HEK293 (cell line): Measurements from ENCODE around the gene TARBP1.

Experiments
- CTCF ChIA-PET: fragments of 350-600 bp; formaldehyde crosslinking; extraction: SDS; loops from one replicate; lab custom pipeline; 2021; ENCODE audit warnings: antibody characterized with exemption; lab: Yijun Ruan, JAX
- POLR2A ChIA-PET: fragments of 300-600 bp; formaldehyde crosslinking; extraction: SDS; loops from one replicate; lab custom pipeline; 2020; ENCODE audit warnings: antibody characterized with exemption, inconsistent platforms; lab: Yijun Ruan, JAX
- H3K27ac ChIP-seq: fragments of 200-500 bp; sonication (Bioruptor generic); 2 replicates; pipeline ENCODE4 v1.5.1; 2014; ENCODE audit warnings: low read depth, low read length, control low read depth, inconsistent platforms; ENCODE audit errors: extremely low read depth
- H3K36me3 ChIP-seq, 2 experiments: fragments of 200-500 bp in 1 of 2; sonication (Bioruptor generic) in 1 of 2; 1 replicate in 1 of 2; 2 replicates in 1 of 2; pipeline ENCODE4 v1.5.1; 2014 to 2017; ENCODE audit warnings: inconsistent platforms in 2 of 2, low read length in 2 of 2; ENCODE audit not compliant: control insufficient read depth in 2 of 2, insufficient read depth in 1 of 2
- H3K4me1 ChIP-seq: fragments of 200-500 bp; sonication (Bioruptor generic); 2 replicates; pipeline ENCODE4 v1.5.1; 2014; ENCODE audit warnings: mild to moderate bottlenecking, low read length, inconsistent platforms; ENCODE audit not compliant: control insufficient read depth, insufficient read depth
- H3K4me3 ChIP-seq: 2 replicates; pipeline ENCODE4 v1.5.1; 2011; ENCODE audit warnings: low read depth, mild to moderate bottlenecking, control low read depth, low read length, moderate library complexity
- H3K9me3 ChIP-seq: fragments of 200-500 bp; sonication (Bioruptor generic); 2 replicates; pipeline ENCODE4 v1.5.1; 2014; ENCODE audit warnings: low read depth, low read length, inconsistent platforms; ENCODE audit not compliant: control insufficient read depth, insufficient read depth
- AEBP2 ChIP-seq: fragments of 450-650 bp; formaldehyde crosslinking; IDR thresholded peaks from 2 replicates; pipeline ENCODE4 v1.5.1; 2016; ENCODE audit warnings: missing biosample characterization, missing genetic modification characterization, borderline replicate concordance
- EGR2 ChIP-seq: fragments of 450-650 bp; formaldehyde crosslinking; IDR thresholded peaks from 2 replicates; pipeline ENCODE4 v1.5.1; 2016; ENCODE audit warnings: low read depth, missing biosample characterization, missing genetic modification characterization
- FEZF1 ChIP-seq: fragments of 450-650 bp; formaldehyde crosslinking; IDR thresholded peaks from 2 replicates; pipeline ENCODE4 v1.5.1; 2016; ENCODE audit warnings: missing biosample characterization, missing genetic modification characterization
- KLF7 ChIP-seq: fragments of 450-650 bp; formaldehyde crosslinking; IDR thresholded peaks from 2 replicates; pipeline ENCODE4 v1.5.1; 2016; ENCODE audit warnings: missing biosample characterization, missing genetic modification characterization, borderline replicate concordance
- OSR2 ChIP-seq: fragments of 450-650 bp; formaldehyde crosslinking; IDR thresholded peaks from 2 replicates; pipeline ENCODE4 v1.5.1; 2016; ENCODE audit warnings: missing biosample characterization, missing genetic modification characterization
- PATZ1 ChIP-seq: fragments of 450-650 bp; formaldehyde crosslinking; IDR thresholded peaks from 2 replicates; pipeline ENCODE4 v1.5.1; 2016; ENCODE audit warnings: missing biosample characterization, missing genetic modification characterization
- PRDM6 ChIP-seq: fragments of 450-650 bp; formaldehyde crosslinking; IDR thresholded peaks from 2 replicates; pipeline ENCODE4 v1.5.1; 2017; ENCODE audit warnings: missing biosample characterization, missing genetic modification characterization
- SCRT1 ChIP-seq: fragments of 450-650 bp; formaldehyde crosslinking; IDR thresholded peaks from 2 replicates; pipeline ENCODE4 v1.5.1; 2016; ENCODE audit warnings: missing biosample characterization, missing genetic modification characterization, borderline replicate concordance
- YY2 ChIP-seq: fragments of 450-650 bp; formaldehyde crosslinking; IDR thresholded peaks from 2 replicates; pipeline ENCODE4 v1.5.1; 2016; ENCODE audit warnings: missing biosample characterization, missing genetic modification characterization
- ZBTB11 ChIP-seq: fragments of 450-650 bp; formaldehyde crosslinking; conservative IDR thresholded peaks from 2 replicates; pipeline ENCODE4 v1.5.1; 2016; ENCODE audit warnings: low read depth, missing biosample characterization, missing genetic modification characterization
- ZBTB48 ChIP-seq: fragments of 450-650 bp; formaldehyde crosslinking; IDR thresholded peaks from 2 replicates; pipeline ENCODE4 v1.5.1; 2016; ENCODE audit warnings: missing biosample characterization, missing genetic modification characterization
- ZNF114 ChIP-seq: fragments of 450-650 bp; formaldehyde crosslinking; IDR thresholded peaks from 2 replicates; pipeline ENCODE4 v1.5.0; 2017; ENCODE audit warnings: missing biosample characterization, missing genetic modification characterization
- ZNF140 ChIP-seq: fragments of 450-650 bp; formaldehyde crosslinking; IDR thresholded peaks from 2 replicates; pipeline ENCODE4 v1.5.1; 2016; ENCODE audit warnings: missing biosample characterization, missing genetic modification characterization
- ZNF16 ChIP-seq: fragments of 450-650 bp; formaldehyde crosslinking; IDR thresholded peaks from 2 replicates; pipeline ENCODE4 v1.5.1; 2016; ENCODE audit warnings: low read depth, missing biosample characterization, missing genetic modification characterization
- ZNF169 ChIP-seq: fragments of 450-650 bp; formaldehyde crosslinking; IDR thresholded peaks from 2 replicates; pipeline ENCODE4 v1.5.1; 2016; ENCODE audit warnings: missing biosample characterization, missing genetic modification characterization
- ZNF248 ChIP-seq: fragments of 450-650 bp; formaldehyde crosslinking; IDR thresholded peaks from 2 replicates; pipeline ENCODE4 v1.5.1; 2017; ENCODE audit warnings: missing biosample characterization, missing genetic modification characterization
- ZNF280C ChIP-seq: fragments of 450-650 bp; formaldehyde crosslinking; IDR thresholded peaks from 2 replicates; pipeline ENCODE4 v1.5.1; 2016; ENCODE audit warnings: missing biosample characterization, missing genetic modification characterization
- ZNF473 ChIP-seq: fragments of 450-650 bp; formaldehyde crosslinking; IDR thresholded peaks from 2 replicates; pipeline ENCODE4 v1.5.1; 2017; ENCODE audit warnings: missing biosample characterization, missing genetic modification characterization
- ZNF596 ChIP-seq: fragments of 450-650 bp; IDR thresholded peaks from 2 replicates; pipeline ENCODE4 v1.5.0; 2018; ENCODE audit warnings: missing biosample characterization, mild to moderate bottlenecking, missing genetic modification characterization, moderate library complexity
- ZNF701 ChIP-seq: fragments of 450-650 bp; formaldehyde crosslinking; IDR thresholded peaks from 2 replicates; pipeline ENCODE4 v1.5.1; 2016; ENCODE audit warnings: missing biosample characterization, missing genetic modification characterization
- ZNF707 ChIP-seq: fragments of 450-650 bp; formaldehyde crosslinking; IDR thresholded peaks from 2 replicates; pipeline ENCODE4 v1.5.1; 2016; ENCODE audit warnings: missing biosample characterization, missing genetic modification characterization

The TARBP1 gene

GRCh38 chr1:234395297-234395696 lies 83.7 kb downstream of the TARBP1 start:
- Histone ChIP-seq H3K4me1 (no peaks in the 10 kb centered on the region), H3K27ac (no peak overlapping the region), H3K9me3 (no peaks in the 10 kb centered on the region), H3K4me3 (no peak overlapping the region), H3K36me3 (peaks cover 24 to 30% of the 10 kb centered on the region in 2 experiments)
- POLR2A ChIA-PET: no interaction called here
- no peak for TF ChIP-seq EGR2
- TF ChIP-seq ZBTB11: no peak
- TF ChIP-seq ZNF248 (tag by site-specific recombination): no peak
- TF ChIP-seq OSR2 (tag by site-specific recombination): no peak
- TF ChIP-seq FEZF1 (tag by site-specific recombination): no peak
- TF ChIP-seq SCRT1 (tag by site-specific recombination): no peak
- no peak for TF ChIP-seq PATZ1 (tag by site-specific recombination)
- no peak for TF ChIP-seq ZNF280C (tag by site-specific recombination)
- no peak for TF ChIP-seq ZNF169 (tag by site-specific recombination)
- no peak for TF ChIP-seq AEBP2 (tag by site-specific recombination)
- no peak for TF ChIP-seq ZNF140 (tag by site-specific recombination)
- no peak for TF ChIP-seq ZNF701 (tag by site-specific recombination)
- CTCF ChIA-PET: interaction anchor here (0.6 to 1.1 kb wide), 5 partner anchors 12 to 281 kb away, joined by 3 read pairs; no protein-coding TSS in a partner anchor

- POLR2A ChIA-PET: interaction anchor here (2.0 kb wide), 1 partner anchor 20 kb away, joined by 5 read pairs; the partner anchor contains the start of gene COA6
- Histone ChIP-seq H3K4me3 (no peak overlapping the region), H3K27ac (no peak overlapping the region), H3K9me3 (no peaks in the 10 kb centered on the region), H3K36me3 (peaks cover 20 to 30% of the 10 kb centered on the region in 2 experiments), H3K4me1 (no peaks in the 10 kb centered on the region)
- CTCF ChIA-PET: interaction anchor here (0.5 to 0.6 kb wide), 3 partner anchors 9 to 97 kb away, joined by 3 to 5 read pairs (median 4); no protein-coding TSS in a partner anchor
- no peak for TF ChIP-seq ZNF16 (tag by site-specific recombination)
- no peak for TF ChIP-seq ZNF114 (tag by site-specific recombination)
- no peak for TF ChIP-seq ZNF473
- TF ChIP-seq ZNF596 (tag by site-specific recombination): no peak
- no peak for TF ChIP-seq KLF7 (tag by site-specific recombination)
- TF ChIP-seq YY2 (tag by site-specific recombination): no peak
- TF ChIP-seq PRDM6 (tag by site-specific recombination): no peak
- no peak for TF ChIP-seq ZNF707
- TF ChIP-seq ZBTB48 (tag by site-specific recombination): no peak
- no peak for TF ChIP-seq AEBP2 (tag by site-specific recombination)
These were observed 85.8 kb downstream of the TARBP1 start for GRCh38 chr1:234393190-234393589.
